ENCODE results near the gene PLCB2.
A peak's percentile ranks its signal among the peaks of the same experiment; 100 is the strongest.

PLCB2 gene

DNA sequence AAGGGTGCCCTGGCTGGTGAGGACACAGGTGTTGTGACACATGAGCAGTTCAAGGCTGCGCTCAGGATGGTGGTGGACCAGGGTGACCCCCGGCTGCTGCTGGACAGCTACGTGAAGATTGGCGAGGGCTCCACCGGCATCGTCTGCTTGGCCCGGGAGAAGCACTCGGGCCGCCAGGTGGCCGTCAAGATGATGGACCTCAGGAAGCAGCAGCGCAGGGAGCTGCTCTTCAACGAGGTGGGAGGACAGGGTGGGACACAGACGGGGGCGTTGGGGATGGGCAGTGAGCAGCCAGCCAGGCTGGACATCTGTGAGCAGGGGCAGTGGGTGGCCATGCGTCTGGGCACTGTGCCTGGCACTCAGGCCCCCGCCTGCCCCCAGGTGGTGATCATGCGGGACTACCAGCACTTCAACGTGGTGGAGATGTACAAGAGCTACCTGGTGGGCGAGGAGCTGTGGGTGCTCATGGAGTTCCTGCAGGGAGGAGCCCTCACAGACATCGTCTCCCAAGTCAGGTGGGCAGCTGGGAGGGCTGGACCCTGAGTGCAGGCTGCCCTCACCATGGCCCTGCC, 35.2 kb downstream of the PLCB2 start:
- Histone ChIP-seq H2BK5ac (ENCODE audit: low read length) (no peak overlapping the region), H4K5ac (ENCODE audit: low read length) (no peak overlapping the region), H2BK15ac (replicated peaks; ENCODE audit: low read depth) (no peak overlapping the region), H3K36me3 (ENCODE audit: control insufficient read depth, insufficient read depth, low read length) (no peaks in the 10 kb centered on the region), H3K23ac (ENCODE audit: low read length) (no peak overlapping the region), H3K4ac (ENCODE audit: low read depth, low read length) (no peak overlapping the region), H3K27me3 (ENCODE audit: insufficient read depth, low read length, poor library complexity) (no peaks in the 10 kb centered on the region), H2BK120ac (ENCODE audit: low read depth, low read length) (no peak overlapping the region), H3K79me1 (ENCODE audit: low read length) (no peaks in the 10 kb centered on the region), H2AK5ac (ENCODE audit: low read length) (no peak overlapping the region), H4K8ac (ENCODE audit: low read depth, low read length) (no peak overlapping the region), H3K4me1 (ENCODE audit: control insufficient read depth, low read depth, low read length) (no peaks in the 10 kb centered on the region), H3K27ac (ENCODE audit: low read depth, low read length) (no peak overlapping the region), H3K9ac (ENCODE audit: low read length) (no peak overlapping the region), H3K4me2 (ENCODE audit: low read length) (no peak overlapping the region), H3K4me3 (ENCODE audit: low read length) (no peak overlapping the region), H3K18ac (ENCODE audit: low read length) (no peak overlapping the region), H3K56ac (ENCODE audit: low read length) (peak overlapping the region; percentile 49), H3K79me2 (ENCODE audit: control insufficient read depth, insufficient read depth, low read length) (no peaks in the 10 kb centered on the region)
- no CpG with 5 or more reads among the region's 20 CpGs for WGBS (ENCODE audit: extremely low coverage, insufficient coverage, low lambda C conversion rate)
- DNase-seq = no peak

DNA sequence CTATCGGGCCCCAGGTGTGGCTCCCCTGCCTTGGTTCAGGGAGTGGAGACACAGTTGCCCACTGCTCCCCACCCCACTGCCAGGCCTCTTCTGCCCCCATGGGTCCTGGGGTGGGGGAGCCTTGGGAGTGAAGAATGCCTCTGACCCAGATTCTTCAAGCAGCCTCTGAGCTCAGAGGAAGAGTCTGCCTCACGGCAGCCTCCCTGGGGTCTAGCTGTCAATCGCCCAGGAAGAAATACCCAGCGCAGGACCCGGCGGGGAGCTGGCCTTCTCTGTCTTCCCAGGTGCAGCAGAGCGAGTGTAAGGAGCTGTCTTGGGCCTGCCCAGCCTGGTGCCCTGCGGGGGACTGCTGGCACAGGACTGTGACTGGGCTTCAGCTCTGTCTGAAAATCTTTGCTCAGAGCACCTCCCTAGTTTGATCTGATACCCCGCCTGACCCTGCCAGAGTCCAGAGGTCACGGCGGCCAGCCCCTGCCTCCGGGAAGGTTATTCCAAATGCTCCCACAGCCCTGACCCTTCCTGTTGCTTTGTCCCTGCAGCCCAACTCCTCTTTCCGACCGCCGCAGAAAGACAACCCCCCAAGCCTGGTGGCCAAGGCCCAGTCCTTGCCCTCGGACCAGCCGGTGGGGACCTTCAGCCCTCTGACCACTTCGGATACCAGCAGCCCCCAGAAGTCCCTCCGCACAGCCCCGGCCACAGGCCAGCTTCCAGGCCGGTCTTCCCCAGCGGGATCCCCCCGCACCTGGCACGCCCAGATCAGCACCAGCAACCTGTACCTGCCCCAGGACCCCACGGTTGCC, 35.9 kb downstream of the PLCB2 start:
- H3K56ac ChIP-seq (ENCODE audit: low read length) = no peak overlapping the region
- H2BK5ac ChIP-seq (ENCODE audit: low read length) = no peak overlapping the region
- H3K27ac ChIP-seq (ENCODE audit: low read depth, low read length) = no peak overlapping the region
- H3K79me1 ChIP-seq (ENCODE audit: low read length) = no peaks in the 10 kb centered on the region
- H2BK120ac ChIP-seq (ENCODE audit: low read depth, low read length) = no peak overlapping the region
- no peak overlapping the region for H3K18ac ChIP-seq (ENCODE audit: low read length)
- no peak overlapping the region for H4K8ac ChIP-seq (ENCODE audit: low read depth, low read length)
- no peak overlapping the region for H3K4ac ChIP-seq (ENCODE audit: low read depth, low read length)
- no peaks in the 10 kb centered on the region for H3K27me3 ChIP-seq (ENCODE audit: insufficient read depth, low read length, poor library complexity)
- no peaks in the 10 kb centered on the region for H3K36me3 ChIP-seq (ENCODE audit: control insufficient read depth, insufficient read depth, low read length)
- H3K79me2 ChIP-seq (ENCODE audit: control insufficient read depth, insufficient read depth, low read length) = no peaks in the 10 kb centered on the region
- H3K4me3 ChIP-seq (ENCODE audit: low read length) = no peak overlapping the region
- H3K4me1 ChIP-seq (ENCODE audit: control insufficient read depth, low read depth, low read length) = no peaks in the 10 kb centered on the region
- H3K4me2 ChIP-seq (ENCODE audit: low read length) = no peak overlapping the region
- no peak overlapping the region for H2BK15ac ChIP-seq (replicated peaks; ENCODE audit: low read depth)
- no peak overlapping the region for H4K5ac ChIP-seq (ENCODE audit: low read length)
- H3K9ac ChIP-seq (ENCODE audit: low read length) = no peak overlapping the region
- WGBS (ENCODE audit: extremely low coverage, insufficient coverage, low lambda C conversion rate) = no CpG with 5 or more reads among the region's 25 CpGs
- H2AK5ac ChIP-seq (ENCODE audit: low read length) = no peak overlapping the region
- DNase-seq = no peak
- H3K23ac ChIP-seq (ENCODE audit: low read length) = no peak overlapping the region

- Histone ChIP-seq H3K4me2 (ENCODE audit: low read length) (no peak overlapping the region), H3K56ac (ENCODE audit: low read length) (no peak overlapping the region), H2BK5ac (ENCODE audit: low read length) (no peak overlapping the region), H2BK15ac (replicated peaks; ENCODE audit: low read depth) (no peak overlapping the region), H3K4me1 (ENCODE audit: control insufficient read depth, low read depth, low read length) (no peaks in the 10 kb centered on the region), H3K36me3 (ENCODE audit: control insufficient read depth, insufficient read depth, low read length) (no peaks in the 10 kb centered on the region), H3K23ac (ENCODE audit: low read length) (no peak overlapping the region), H4K5ac (ENCODE audit: low read length) (no peak overlapping the region), H3K27ac (ENCODE audit: low read depth, low read length) (no peak overlapping the region), H3K27me3 (ENCODE audit: insufficient read depth, low read length, poor library complexity) (no peaks in the 10 kb centered on the region), H3K79me2 (ENCODE audit: control insufficient read depth, insufficient read depth, low read length) (no peaks in the 10 kb centered on the region), H2BK120ac (ENCODE audit: low read depth, low read length) (no peak overlapping the region), H3K9ac (ENCODE audit: low read length) (no peak overlapping the region), H3K4ac (ENCODE audit: low read depth, low read length) (no peak overlapping the region), H2AK5ac (ENCODE audit: low read length) (no peak overlapping the region), H4K8ac (ENCODE audit: low read depth, low read length) (no peak overlapping the region), H3K4me3 (ENCODE audit: low read length) (no peak overlapping the region), H3K18ac (ENCODE audit: low read length) (no peak overlapping the region), H3K79me1 (ENCODE audit: low read length) (no peaks in the 10 kb centered on the region)
- DNase-seq = no peak
- WGBS (ENCODE audit: extremely low coverage, insufficient coverage, low lambda C conversion rate) = no CpG with 5 or more reads among the region's 11 CpGs
These were observed 37.3 kb downstream of the PLCB2 start for GRCh38 chr15:40270246-40270995.

GRCh38 chr15:40269604-40270003, 38.1 kb downstream of the PLCB2 start:
- Histone ChIP-seq H3K36me3 (ENCODE audit: control insufficient read depth, insufficient read depth, low read length) (no peaks in the 10 kb centered on the region), H3K4me1 (ENCODE audit: control insufficient read depth, low read depth, low read length) (no peaks in the 10 kb centered on the region), H3K79me1 (ENCODE audit: low read length) (no peaks in the 10 kb centered on the region), H4K8ac (ENCODE audit: low read depth, low read length) (no peak overlapping the region), H3K4ac (ENCODE audit: low read depth, low read length) (no peak overlapping the region), H3K27ac (ENCODE audit: low read depth, low read length) (no peak overlapping the region), H2BK5ac (ENCODE audit: low read length) (no peak overlapping the region), H3K56ac (ENCODE audit: low read length) (no peak overlapping the region), H2BK15ac (replicated peaks; ENCODE audit: low read depth) (no peak overlapping the region), H3K79me2 (ENCODE audit: control insufficient read depth, insufficient read depth, low read length) (no peaks in the 10 kb centered on the region), H4K5ac (ENCODE audit: low read length) (no peak overlapping the region), H3K27me3 (ENCODE audit: insufficient read depth, low read length, poor library complexity) (no peaks in the 10 kb centered on the region), H3K18ac (ENCODE audit: low read length) (no peak overlapping the region), H3K4me3 (ENCODE audit: low read length) (no peak overlapping the region), H3K23ac (ENCODE audit: low read length) (no peak overlapping the region), H2AK5ac (ENCODE audit: low read length) (no peak overlapping the region), H3K9ac (ENCODE audit: low read length) (no peak overlapping the region), H2BK120ac (ENCODE audit: low read depth, low read length) (no peak overlapping the region), H3K4me2 (ENCODE audit: low read length) (no peak overlapping the region)
- no peak for DNase-seq
- no CpG with 5 or more reads among the region's 4 CpGs for WGBS (ENCODE audit: extremely low coverage, insufficient coverage, low lambda C conversion rate)

GRCh38 chr15:40267670-40268069, 40.1 kb downstream of the PLCB2 start:
- no peak overlapping the region for H2BK120ac ChIP-seq (ENCODE audit: low read depth, low read length)
- H3K27ac ChIP-seq (ENCODE audit: low read depth, low read length) = no peak overlapping the region
- no peak overlapping the region for H2AK5ac ChIP-seq (ENCODE audit: low read length)
- H3K36me3 ChIP-seq (ENCODE audit: control insufficient read depth, insufficient read depth, low read length) = no peaks in the 10 kb centered on the region
- H2BK5ac ChIP-seq (ENCODE audit: low read length) = no peak overlapping the region
- H3K4me3 ChIP-seq (ENCODE audit: low read length) = no peak overlapping the region
- no peak overlapping the region for H3K4ac ChIP-seq (ENCODE audit: low read depth, low read length)
- H3K79me2 ChIP-seq (ENCODE audit: control insufficient read depth, insufficient read depth, low read length) = no peaks in the 10 kb centered on the region
- H3K9ac ChIP-seq (ENCODE audit: low read length) = no peak overlapping the region
- H3K18ac ChIP-seq (ENCODE audit: low read length) = no peak overlapping the region
- no peak overlapping the region for H4K5ac ChIP-seq (ENCODE audit: low read length)
- no peak overlapping the region for H2BK15ac ChIP-seq (replicated peaks; ENCODE audit: low read depth)
- no peaks in the 10 kb centered on the region for H3K27me3 ChIP-seq (ENCODE audit: insufficient read depth, low read length, poor library complexity)
- no CpG with 5 or more reads among the region's 4 CpGs for WGBS (ENCODE audit: extremely low coverage, insufficient coverage, low lambda C conversion rate)
- DNase-seq = no peak
- no peaks in the 10 kb centered on the region for H3K4me1 ChIP-seq (ENCODE audit: control insufficient read depth, low read depth, low read length)
- no peak overlapping the region for H4K8ac ChIP-seq (ENCODE audit: low read depth, low read length)
- no peak overlapping the region for H3K4me2 ChIP-seq (ENCODE audit: low read length)
- no peak overlapping the region for H3K56ac ChIP-seq (ENCODE audit: low read length)
- H3K23ac ChIP-seq (ENCODE audit: low read length) = no peak overlapping the region
- no peaks in the 10 kb centered on the region for H3K79me1 ChIP-seq (ENCODE audit: low read length)
